ENCODE results near the gene PRKAR2A. TPM values are rescaled to one million over a fixed set of nuclear protein-coding genes. Genes with fewer than 3 reads are reported as not detected.

The PRKAR2A gene
- total and polyA plus RNA-seq, 11 donors: 10.6 to 71.6 (median 42.8) TPM

DNA sequence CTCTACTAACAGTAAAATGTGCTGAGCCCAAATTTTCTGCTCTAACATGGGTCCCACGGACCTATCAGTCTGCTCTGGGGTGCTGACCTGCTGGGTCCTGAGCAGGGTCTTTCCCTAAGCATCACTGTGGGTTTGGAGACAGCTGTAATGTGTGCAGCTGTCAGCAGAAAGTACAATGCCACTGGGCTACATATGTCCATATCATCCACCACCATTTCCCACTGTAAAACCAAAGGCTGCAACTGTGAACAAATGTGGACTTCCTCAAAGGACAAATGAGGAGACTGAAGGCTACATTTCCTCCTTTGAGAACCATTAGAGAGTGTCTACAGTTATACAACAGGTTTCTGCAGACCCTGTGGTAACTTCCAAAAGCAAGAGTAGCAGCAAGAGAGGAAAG, 96.8 kb downstream of the PRKAR2A start:
- H3K27me3 ChIP-seq: no peaks in the 10 kb centered on the region
- H3K4me3 ChIP-seq: no peak overlapping the region
- 73 to 83% (median 75%) methylated on average over 1 of the region's 1 CpG for WGBS, 4 donors
- H3K27ac ChIP-seq: peak overlapping the region in 2 of 12 donors; percentile 4 to 78
- intact Hi-C loops (cut with DNase I): no loop called here
- no peak for ATAC-seq
- H3K36me3 ChIP-seq: peaks cover 0 to 81% (median 55%) of the 10 kb centered on the region in 9 donors
- peaks cover 5 to 53% (median 24%) of the 10 kb centered on the region in 12 donors for H3K4me1 ChIP-seq
- DNase-seq: no peak
- no peak for TF ChIP-seq POLR2A (IDR thresholded peaks at IDR 0.05)
- no peaks in the 10 kb centered on the region for H3K9me3 ChIP-seq

GRCh38 chr3:48748754-48749153, 98.9 kb downstream of the PRKAR2A start:
- WGBS, 4 donors: 82 to 91% (median 89%) methylated on average over 3 of the region's 3 CpGs
- ATAC-seq: peak in 2 of 4 donors; percentile 50 to 60
- no peaks in the 10 kb centered on the region for H3K27me3 ChIP-seq
- H3K4me1 ChIP-seq: peaks cover 5 to 53% (median 24%) of the 10 kb centered on the region in 12 donors
- H3K36me3 ChIP-seq: peaks cover 0 to 63% (median 44%) of the 10 kb centered on the region in 9 donors
- H3K9me3 ChIP-seq: no peaks in the 10 kb centered on the region
- peak in 1 of 5 donors; percentile 12 for DNase-seq
- intact Hi-C loops (cut with DNase I): no loop called here
- H3K4me3 ChIP-seq: no peak overlapping the region
- peak overlapping the region in 10 of 12 donors; percentile 15 to 93 (median 70) for H3K27ac ChIP-seq
- TF ChIP-seq CTCF (IDR thresholded peaks at IDR 0.05) (no peak), POLR2A (IDR thresholded peaks at IDR 0.05) (no peak)

GRCh38 chr3:48747706-48748105, 100.0 kb downstream of the PRKAR2A start:
- DNase-seq (peak in 4 of 5 donors; percentile 25 to 76 (median 54)), ATAC-seq (peak; percentile 65 to 84 (median 78))
- Histone ChIP-seq H3K4me3 (no peak overlapping the region), H3K4me1 (peaks cover 5 to 53% (median 24%) of the 10 kb centered on the region in 12 donors), H3K27ac (peak overlapping the region; percentile 53 to 93 (median 70)), H3K27me3 (no peaks in the 10 kb centered on the region), H3K9me3 (no peaks in the 10 kb centered on the region), H3K36me3 (peaks cover 0 to 57% (median 40%) of the 10 kb centered on the region in 9 donors)
- intact Hi-C loops (cut with DNase I): no loop called here
- 18 to 30% (median 25%) methylated on average over 4 of the region's 4 CpGs for WGBS, 4 donors
- TF ChIP-seq POLR2A (IDR thresholded peaks at IDR 0.05): no peak
- no peak for TF ChIP-seq CTCF (IDR thresholded peaks at IDR 0.05)

DNA sequence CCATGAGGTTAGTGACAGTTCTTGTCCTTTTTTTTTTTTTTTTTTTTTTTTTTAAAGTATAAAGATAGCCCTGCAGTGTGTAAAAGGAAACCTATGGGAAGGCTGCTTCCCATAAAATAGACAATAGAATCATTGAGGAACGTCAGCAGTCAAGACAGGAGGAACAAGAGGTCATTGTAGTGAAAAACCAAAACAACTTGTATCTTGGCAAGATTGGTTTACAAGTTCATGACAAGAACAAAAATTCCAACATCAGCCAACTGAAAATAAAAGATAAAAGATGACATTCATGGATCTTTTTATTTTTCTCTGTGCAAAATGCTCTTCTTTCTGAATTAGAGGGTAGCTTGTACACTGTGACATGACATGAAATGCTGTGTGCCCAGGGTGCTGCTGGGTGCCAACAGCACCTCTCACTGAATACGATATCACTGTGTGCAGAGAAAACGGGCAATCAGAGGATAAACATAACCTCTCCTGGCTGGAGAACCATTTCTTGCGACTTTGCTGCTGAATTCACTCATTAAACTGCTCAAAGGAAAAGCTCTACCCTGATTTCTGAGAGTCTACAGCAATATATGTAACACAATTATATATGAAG, 100.6 kb downstream of the PRKAR2A start:
- WGBS, 4 donors: 32 to 59% (median 39%) methylated on average over 4 of the region's 4 CpGs
- Histone ChIP-seq H3K27ac (peak overlapping the region; percentile 53 to 93 (median 72)), H3K36me3 (peaks cover 0 to 52% (median 34%) of the 10 kb centered on the region in 9 donors)

More for the DNA sequence above, 100.6 kb downstream of the PRKAR2A start:
- no peak overlapping the region for H3K4me3 ChIP-seq
- H3K27me3 ChIP-seq: no peaks in the 10 kb centered on the region
- peaks cover 5 to 53% (median 24%) of the 10 kb centered on the region in 12 donors for H3K4me1 ChIP-seq
- ATAC-seq (peak; percentile 28 to 64 (median 50)), DNase-seq (no peak)
- intact Hi-C loops (cut with DNase I): no loop called here
- H3K9me3 ChIP-seq: no peaks in the 10 kb centered on the region
- TF ChIP-seq CTCF (IDR thresholded peaks at IDR 0.05): no peak
- TF ChIP-seq POLR2A (IDR thresholded peaks at IDR 0.05): no peak
